GM23248 (cell line): Measurements from ENCODE around the gene RFESD.

Experiments used
- EZH2 ChIP-seq: fragments of 200-600 bp; sonication (generic); IDR thresholded peaks from 2 replicates; pipeline ENCODE4 v1.6.1; 2018; ENCODE audit warnings: antibody characterized with exemption, mild to moderate bottlenecking; ENCODE audit not compliant: insufficient read depth, poor library complexity, severe bottlenecking
- EZH2phosphoT487 ChIP-seq: fragments of 200-600 bp; sonication (generic); IDR thresholded peaks from 2 replicates; pipeline ENCODE4 v1.6.1; 2018; ENCODE audit warnings: antibody characterized with exemption, moderate library complexity, mild to moderate bottlenecking, low read depth; ENCODE audit not compliant: insufficient read depth

GRCh38 chr5:95655575-95655974 lies 9.0 kb downstream of the RFESD start:
- TF ChIP-seq EZH2 (no peak), EZH2phosphoT487 (no peak)
